Measurements from ENCODE around the gene ZNF653. TPM values are rescaled to one million over a fixed set of nuclear protein-coding genes. Genes with fewer than 3 reads are reported as not detected.
A peak's percentile ranks its signal among the peaks of the same experiment; 100 is the strongest.

Gene ZNF653
- total RNA-seq, 1 donor from 2014 or later, result 14.1 TPM

DNA sequence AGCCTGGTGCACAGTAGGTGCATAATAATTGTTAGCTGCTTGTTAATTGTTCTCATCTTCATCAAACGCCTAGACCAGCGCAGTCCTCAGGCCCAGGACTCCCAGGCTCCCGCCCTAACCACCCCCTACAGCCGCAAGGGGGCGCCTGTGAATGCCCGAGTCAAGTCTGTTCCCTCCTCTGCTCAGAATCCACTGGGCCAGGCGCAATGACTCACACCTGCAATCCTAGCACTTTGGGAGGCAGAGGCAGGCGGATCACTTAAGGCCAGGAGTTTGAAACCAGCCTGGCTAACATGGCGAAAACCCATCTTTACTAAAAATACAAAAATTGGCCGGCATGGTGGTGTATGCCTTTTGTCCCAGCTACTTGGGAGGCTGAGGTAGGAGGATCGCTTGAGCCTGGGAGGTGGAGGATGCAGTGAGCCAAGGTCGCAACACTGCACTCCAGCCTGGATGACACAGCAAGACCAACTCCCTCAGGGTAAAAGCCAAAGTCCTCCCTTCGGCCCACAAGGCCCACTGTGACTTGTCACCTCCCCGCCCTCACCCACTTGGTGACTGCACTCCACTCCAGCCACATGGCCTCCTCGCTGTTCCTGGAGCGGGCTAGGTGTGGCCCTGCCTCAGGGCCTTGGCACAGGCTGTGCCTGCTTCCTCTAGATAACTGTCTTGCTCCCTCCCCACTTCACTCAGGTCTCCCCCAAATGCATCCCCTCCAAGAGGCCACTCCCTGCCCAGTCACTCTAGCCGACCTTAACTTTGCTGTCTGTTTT lies 9.1 kb downstream of the ZNF653 start:
- Mint-ChIP-seq H3K9me3 (no peaks in the 10 kb centered on the region), H3K27ac (no peak overlapping the region), H3K36me3 (ENCODE audit: low read depth) (peaks cover 32% of the 10 kb centered on the region), H3K4me3 (no peak overlapping the region), H3K4me1 (no peaks in the 10 kb centered on the region), H3K27me3 (no peaks in the 10 kb centered on the region)
- no peak for TF ChIP-seq CTCF (IDR thresholded peaks at IDR 0.05)
- ATAC-seq (ENCODE audit: low read depth) (peak; percentile 84), DNase-seq (peak; percentile 56)
- intact Hi-C loops (cut with micrococcal nuclease), result loop anchor here (1.0 kb wide), 2 partner anchors 64 to 91 kb away; no protein-coding TSS in a partner anchor
- ChIA-PET CTCF (interaction anchor here (0.6 kb wide), 1 partner anchor 1057 kb away, joined by 3 read pairs; no protein-coding TSS in a partner anchor), POLR2A (interaction anchor here (0.6 kb wide), 1 partner anchor 268 kb away, joined by 5 read pairs; no protein-coding TSS in a partner anchor)

DNA sequence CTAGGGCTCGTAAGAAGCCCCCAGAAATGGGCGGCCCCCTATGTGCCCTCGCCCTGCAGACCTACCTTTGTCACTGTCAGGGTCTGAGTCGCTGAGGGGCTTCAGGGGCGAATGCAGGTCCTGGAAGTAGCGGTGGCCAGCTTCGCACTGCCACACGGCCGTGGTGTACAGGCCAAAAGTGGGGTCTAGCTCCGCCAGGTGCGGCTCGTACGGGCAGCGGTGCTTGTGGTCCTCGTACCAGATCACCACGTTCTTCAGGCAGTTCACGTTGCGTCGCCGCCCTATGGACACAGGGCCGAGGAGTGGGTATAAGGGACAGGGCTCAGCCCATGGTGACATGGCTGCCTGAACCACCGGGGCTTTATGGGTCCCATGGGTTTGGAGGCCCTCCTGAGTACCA lies 9.8 kb downstream of the ZNF653 start:
- intact Hi-C loops (cut with micrococcal nuclease), result loop anchor here (1.0 kb wide), 2 partner anchors 64 to 91 kb away; no protein-coding TSS in a partner anchor
- no peak overlapping the region for H3K4me3 Mint-ChIP-seq
- no peak for TF ChIP-seq CTCF (IDR thresholded peaks at IDR 0.05)
- DNase-seq, result no peak
- POLR2A ChIA-PET, result interaction anchor here (0.6 kb wide), 1 partner anchor 269 kb away, joined by 5 read pairs; no protein-coding TSS in a partner anchor
- H3K27me3 Mint-ChIP-seq, result no peaks in the 10 kb centered on the region
- CTCF ChIA-PET, result interaction anchor here (1.2 kb wide), 1 partner anchor 14 kb away, joined by 3 read pairs; no protein-coding TSS in a partner anchor
- no peaks in the 10 kb centered on the region for H3K9me3 Mint-ChIP-seq
- H3K36me3 Mint-ChIP-seq (ENCODE audit: low read depth), result peaks cover 33% of the 10 kb centered on the region
- no peak for ATAC-seq (ENCODE audit: low read depth)
- no peaks in the 10 kb centered on the region for H3K4me1 Mint-ChIP-seq
- H3K27ac Mint-ChIP-seq, result no peak overlapping the region

DNA sequence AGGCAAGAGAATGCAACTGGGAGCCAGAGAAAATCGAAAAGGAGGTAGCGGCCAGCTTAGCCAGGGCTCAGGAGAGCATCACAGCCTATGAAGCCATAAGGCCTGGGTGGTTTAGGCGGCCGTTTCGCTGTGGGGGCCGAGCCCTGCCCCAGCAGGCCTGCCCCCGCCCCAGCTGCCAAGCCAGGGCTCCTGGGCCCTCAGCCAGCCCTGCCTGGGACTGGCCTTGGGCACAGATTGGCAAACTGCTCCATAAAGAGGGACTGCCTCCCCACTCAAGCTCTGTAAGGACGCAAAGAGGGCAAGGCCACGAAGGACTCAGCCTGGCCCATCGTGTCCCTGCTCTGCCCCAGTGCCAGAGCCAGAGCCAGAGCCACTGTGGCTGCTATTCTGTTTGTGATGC lies 10.2 kb downstream of the ZNF653 start:
- POLR2A ChIA-PET, result interaction anchor here (0.6 kb wide), 1 partner anchor 86 kb away, joined by 3 read pairs; no protein-coding TSS in a partner anchor

DNA sequence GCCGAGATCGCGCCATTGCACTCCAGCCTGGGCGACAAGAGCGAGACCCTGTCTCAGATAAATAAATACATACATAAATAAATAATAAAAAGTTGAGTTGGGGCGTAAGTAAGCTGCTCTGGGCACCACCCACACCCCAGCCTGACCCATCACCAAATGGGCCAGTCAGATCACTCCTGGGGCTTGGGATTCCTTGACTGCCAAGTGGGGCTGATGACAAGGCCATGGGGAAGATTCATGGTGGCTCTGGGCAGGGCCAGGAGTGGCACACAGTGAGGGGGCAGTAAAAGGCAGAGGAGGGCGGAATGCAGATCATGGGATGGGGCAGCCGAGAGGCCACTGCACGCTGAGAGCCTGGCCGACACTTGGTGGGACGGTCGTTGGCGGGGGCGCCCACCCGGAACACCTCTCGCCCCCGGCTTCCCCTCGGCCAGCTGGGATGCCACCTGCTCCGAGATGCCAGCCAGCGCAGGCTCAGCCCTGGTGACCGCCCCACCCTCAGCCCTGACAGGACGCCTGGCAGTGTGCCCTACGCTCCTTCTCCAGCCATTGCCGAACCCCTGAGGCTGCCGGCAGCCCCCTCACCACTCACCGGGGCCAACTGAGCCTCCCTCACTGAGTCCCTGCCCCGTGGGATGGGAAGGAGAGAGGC lies 10.9 kb downstream of the ZNF653 start:
- no peak for ATAC-seq (ENCODE audit: low read depth)
- intact Hi-C loops (cut with micrococcal nuclease), result no loop called here
- DNase-seq, result no peak
- Mint-ChIP-seq H3K9me3 (no peaks in the 10 kb centered on the region), H3K36me3 (ENCODE audit: low read depth) (peaks cover 37% of the 10 kb centered on the region), H3K27ac (no peak overlapping the region), H3K27me3 (no peaks in the 10 kb centered on the region), H3K4me3 (no peak overlapping the region), H3K4me1 (no peaks in the 10 kb centered on the region)
- TF ChIP-seq CTCF (IDR thresholded peaks at IDR 0.05), result no peak
- POLR2A ChIA-PET, result interaction anchor here (0.6 kb wide), 1 partner anchor 86 kb away, joined by 3 read pairs; no protein-coding TSS in a partner anchor
- CTCF ChIA-PET, result interaction anchor here (1.2 kb wide), 1 partner anchor 12 kb away, joined by 3 read pairs; no protein-coding TSS in a partner anchor

More for the DNA sequence above, 10.2 kb downstream of the ZNF653 start:
- H3K36me3 Mint-ChIP-seq (ENCODE audit: low read depth), result peaks cover 35% of the 10 kb centered on the region
- H3K27ac Mint-ChIP-seq, result no peak overlapping the region
- CTCF ChIA-PET, result interaction anchor here (1.2 kb wide), 1 partner anchor 13 kb away, joined by 3 read pairs; no protein-coding TSS in a partner anchor
- TF ChIP-seq CTCF (IDR thresholded peaks at IDR 0.05), result no peak
- ATAC-seq (ENCODE audit: low read depth), result no peak
- intact Hi-C loops (cut with micrococcal nuclease), result no loop called here
- DNase-seq, result no peak
- H3K4me3 Mint-ChIP-seq, result no peak overlapping the region
- H3K27me3 Mint-ChIP-seq, result no peaks in the 10 kb centered on the region
- no peaks in the 10 kb centered on the region for H3K4me1 Mint-ChIP-seq
- H3K9me3 Mint-ChIP-seq, result no peaks in the 10 kb centered on the region

DNA sequence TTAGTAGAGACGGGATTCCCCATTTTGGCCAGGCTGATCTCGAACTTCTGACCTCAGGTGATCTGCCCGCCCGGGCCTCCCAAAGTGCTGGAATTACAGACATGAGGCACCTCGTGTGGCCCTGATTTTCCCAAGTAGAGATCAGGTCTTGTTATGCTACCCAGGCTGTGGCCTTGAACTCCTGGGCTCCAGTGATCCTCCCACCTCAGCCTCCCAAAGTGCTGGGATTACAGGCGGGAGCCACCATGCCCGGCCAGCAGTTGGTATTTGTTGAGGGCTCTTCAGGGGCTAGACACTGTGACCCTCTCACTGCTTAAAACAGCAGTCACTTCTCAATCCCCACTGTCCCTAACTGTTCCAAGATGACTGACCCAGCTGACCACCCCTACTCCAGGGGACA lies 16.3 kb downstream of the ZNF653 start:
- H3K4me3 Mint-ChIP-seq, result no peak overlapping the region
- no peak for TF ChIP-seq CTCF (IDR thresholded peaks at IDR 0.05)
- peaks cover 30% of the 10 kb centered on the region for H3K36me3 Mint-ChIP-seq (ENCODE audit: low read depth)
- H3K27me3 Mint-ChIP-seq, result no peaks in the 10 kb centered on the region
- POLR2A ChIA-PET, result interaction anchor here (0.5 kb wide), 1 partner anchor 80 kb away, joined by 5 read pairs; no protein-coding TSS in a partner anchor
- peaks cover 2% of the 10 kb centered on the region for H3K4me1 Mint-ChIP-seq
- ATAC-seq (ENCODE audit: low read depth) (no peak), DNase-seq (no peak)
- no peak overlapping the region for H3K27ac Mint-ChIP-seq
- intact Hi-C loops (cut with micrococcal nuclease), result no loop called here
- no peaks in the 10 kb centered on the region for H3K9me3 Mint-ChIP-seq
- CTCF ChIA-PET, result no interaction called here
